ENCODE data around the gene ADAM19. TPM values are rescaled to one million over a fixed set of nuclear protein-coding genes. Genes with fewer than 3 reads are reported as not detected.

ADAM19 gene
- total and polyA plus RNA-seq, 9 donors, result 11.0 to 27.7 (median 20.3) TPM

DNA sequence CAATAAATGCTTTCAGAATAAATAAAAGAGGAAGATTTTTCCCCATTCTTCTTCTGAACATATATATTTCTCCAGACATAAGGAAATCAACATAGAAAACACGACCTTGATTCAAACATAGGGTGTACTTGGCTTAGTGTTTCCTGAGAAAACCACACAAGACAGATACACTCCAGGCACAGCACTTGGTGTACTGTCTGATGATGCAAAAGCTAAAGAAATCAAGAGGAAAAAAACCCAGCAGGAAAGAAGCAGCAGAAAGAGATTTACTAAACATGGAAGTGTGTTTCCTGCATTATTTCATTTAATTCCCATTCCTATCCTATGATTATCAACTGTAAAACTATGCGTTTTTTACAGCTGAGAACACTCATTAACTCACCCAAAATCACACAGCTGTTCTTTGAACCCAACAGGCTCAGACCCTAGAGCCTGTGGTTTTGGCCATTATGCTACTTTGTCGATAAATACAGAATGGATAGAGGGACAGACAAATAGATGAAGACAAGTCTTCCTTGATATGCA, 69.4 kb downstream of the ADAM19 start:
- Histone ChIP-seq H3K27ac (ENCODE audit: low read length) (peak overlapping the region; percentile 10), H3K4me3 (ENCODE audit: low read length) (no peak overlapping the region), H3K9me3 (replicated peaks; ENCODE audit: control insufficient read depth, low read depth, low read length) (no peaks in the 10 kb centered on the region), H3K27me3 (ENCODE audit: control insufficient read depth, insufficient read depth, low read length) (no peaks in the 10 kb centered on the region), H3K36me3 (ENCODE audit: control insufficient read depth, insufficient read depth, low read length) (peaks cover 21% of the 10 kb centered on the region), H3K4me1 (ENCODE audit: control insufficient read depth, insufficient read depth, low read length) (peaks cover 16% of the 10 kb centered on the region)
- 29% methylated on average over 1 of the region's 3 CpGs for WGBS (ENCODE audit: insufficient coverage)
- no peak for DNase-seq

DNA sequence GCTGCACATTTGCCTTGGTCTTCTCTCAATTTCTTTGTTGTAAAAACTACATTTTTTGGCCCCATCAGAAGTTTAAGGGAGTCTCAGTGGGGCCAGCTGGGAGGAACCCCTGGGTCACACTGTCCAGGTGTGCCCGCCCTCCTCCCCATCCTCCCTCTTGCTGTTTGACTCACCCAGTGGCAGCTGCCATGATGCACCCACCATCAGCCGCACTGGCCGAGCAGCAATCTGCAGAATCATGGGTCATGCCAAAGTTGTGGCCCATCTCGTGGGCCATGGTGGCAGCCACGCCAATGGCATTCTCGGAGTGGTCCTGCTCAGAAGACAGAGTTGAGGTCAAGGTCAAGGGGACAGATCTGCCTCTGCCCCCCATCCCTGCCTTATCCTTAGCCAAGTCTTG, 70.1 kb downstream of the ADAM19 start:
- H3K4me3 ChIP-seq (ENCODE audit: low read length), result no peak overlapping the region
- no peak for DNase-seq
- WGBS (ENCODE audit: insufficient coverage), result 92% methylated on average over 6 of the region's 6 CpGs
- H3K9me3 ChIP-seq (replicated peaks; ENCODE audit: control insufficient read depth, low read depth, low read length), result no peaks in the 10 kb centered on the region
- H3K4me1 ChIP-seq (ENCODE audit: control insufficient read depth, insufficient read depth, low read length), result peaks cover 16% of the 10 kb centered on the region
- no peaks in the 10 kb centered on the region for H3K27me3 ChIP-seq (ENCODE audit: control insufficient read depth, insufficient read depth, low read length)
- H3K36me3 ChIP-seq (ENCODE audit: control insufficient read depth, insufficient read depth, low read length), result peaks cover 28% of the 10 kb centered on the region
- no peak overlapping the region for H3K27ac ChIP-seq (ENCODE audit: low read length)

DNA sequence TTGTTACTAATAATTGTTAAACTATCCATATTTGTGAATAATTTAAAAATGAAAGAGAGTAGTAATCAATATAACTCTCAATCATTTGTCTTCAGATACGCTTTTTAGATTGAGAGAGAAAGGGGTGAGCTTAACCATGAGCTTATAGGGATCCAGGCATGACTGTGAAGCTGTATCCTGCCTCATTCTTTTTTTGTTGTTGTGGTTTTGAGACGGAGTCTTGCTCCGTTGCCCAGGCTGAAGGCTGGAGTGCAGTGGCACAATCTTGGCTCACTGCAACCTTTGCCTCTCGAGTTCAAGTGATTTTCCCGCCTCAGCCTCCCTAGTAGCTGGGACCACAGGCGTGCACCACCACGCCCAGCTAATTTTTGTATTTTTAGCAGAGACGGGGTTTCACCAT, 71.5 kb downstream of the ADAM19 start:
- no peak for DNase-seq
- Histone ChIP-seq H3K9me3 (replicated peaks; ENCODE audit: control insufficient read depth, low read depth, low read length) (no peaks in the 10 kb centered on the region), H3K27ac (ENCODE audit: low read length) (no peak overlapping the region), H3K36me3 (ENCODE audit: control insufficient read depth, insufficient read depth, low read length) (peaks cover 33% of the 10 kb centered on the region), H3K4me1 (ENCODE audit: control insufficient read depth, insufficient read depth, low read length) (peaks cover 16% of the 10 kb centered on the region), H3K27me3 (ENCODE audit: control insufficient read depth, insufficient read depth, low read length) (no peaks in the 10 kb centered on the region), H3K4me3 (ENCODE audit: low read length) (no peak overlapping the region)
- 84% methylated on average over 7 of the region's 8 CpGs for WGBS (ENCODE audit: insufficient coverage)

DNA sequence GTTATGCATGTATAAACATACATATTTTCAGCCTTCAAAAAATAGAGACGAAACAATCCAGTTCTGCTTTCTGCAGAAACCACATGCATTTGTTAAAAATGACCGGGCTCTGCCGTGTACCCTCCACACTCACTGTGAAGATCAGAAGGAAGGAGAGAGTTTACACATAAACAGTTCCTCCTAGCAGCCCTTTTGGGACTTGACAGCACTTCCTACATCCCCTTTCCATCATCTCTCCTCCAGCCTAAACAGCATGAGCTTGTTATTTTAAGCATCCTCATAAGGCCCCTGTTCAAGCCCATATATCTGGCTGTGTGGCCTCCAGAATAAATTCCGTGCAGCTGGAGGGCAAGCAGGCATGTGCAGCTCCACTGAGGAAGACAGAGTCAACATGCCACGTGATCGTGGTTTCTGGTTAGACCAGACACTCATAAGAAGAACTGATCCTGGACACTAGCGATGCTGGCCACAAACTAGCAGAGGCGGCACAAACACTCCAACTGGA, 73.4 kb downstream of the ADAM19 start:
- no peak overlapping the region for H3K27ac ChIP-seq (ENCODE audit: low read length)
- H3K36me3 ChIP-seq (ENCODE audit: control insufficient read depth, insufficient read depth, low read length), result peaks cover 42% of the 10 kb centered on the region
- H3K27me3 ChIP-seq (ENCODE audit: control insufficient read depth, insufficient read depth, low read length), result no peaks in the 10 kb centered on the region
- DNase-seq, result peak; percentile 68
- peaks cover 23% of the 10 kb centered on the region for H3K4me1 ChIP-seq (ENCODE audit: control insufficient read depth, insufficient read depth, low read length)
- no peak overlapping the region for H3K4me3 ChIP-seq (ENCODE audit: low read length)
- 75% methylated on average over 3 of the region's 8 CpGs for WGBS (ENCODE audit: insufficient coverage)
- H3K9me3 ChIP-seq (replicated peaks; ENCODE audit: control insufficient read depth, low read depth, low read length), result no peaks in the 10 kb centered on the region

DNA sequence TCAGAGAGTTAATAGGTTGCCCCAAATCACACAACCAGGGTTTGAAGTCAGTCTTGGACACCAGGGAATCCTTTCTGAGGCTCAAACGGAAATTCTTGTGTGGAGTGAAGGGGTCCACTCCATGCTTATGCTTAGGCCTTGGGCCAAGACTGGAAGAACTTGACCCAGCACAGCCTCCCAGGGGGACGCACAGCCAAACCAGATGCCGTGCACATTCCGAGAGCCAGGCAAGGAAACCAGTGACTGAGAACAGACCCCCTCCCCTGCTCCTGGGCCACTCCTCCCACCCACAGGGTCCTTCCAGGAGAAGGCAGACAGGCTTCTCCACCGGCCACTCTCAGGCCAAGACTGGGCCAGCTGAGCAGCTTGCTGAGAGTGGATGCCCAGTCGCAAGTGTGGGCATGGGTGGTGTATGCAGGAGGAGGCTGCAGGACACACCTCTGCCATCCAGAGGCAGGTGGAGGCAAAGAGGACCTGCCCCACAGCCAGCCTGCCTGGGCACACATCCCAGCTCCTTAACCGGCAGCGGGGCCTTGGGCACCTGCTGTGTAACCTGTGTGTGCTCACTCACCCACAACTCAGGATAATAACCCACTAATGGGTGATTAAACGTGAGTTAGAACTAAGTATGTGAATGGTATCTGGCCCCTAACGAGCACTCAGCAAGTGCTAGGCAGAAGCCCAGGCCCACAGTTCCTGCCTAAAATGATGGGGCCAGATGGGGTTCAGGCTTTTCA, 77.5 kb downstream of the ADAM19 start:
- 0% methylated on average over 1 of the region's 10 CpGs for WGBS (ENCODE audit: insufficient coverage)
- H3K9me3 ChIP-seq (replicated peaks; ENCODE audit: control insufficient read depth, low read depth, low read length), result no peaks in the 10 kb centered on the region
- H3K4me1 ChIP-seq (ENCODE audit: control insufficient read depth, insufficient read depth, low read length), result peaks cover 13% of the 10 kb centered on the region
- no peaks in the 10 kb centered on the region for H3K27me3 ChIP-seq (ENCODE audit: control insufficient read depth, insufficient read depth, low read length)
- peak; percentile 29 for DNase-seq
- peaks cover 57% of the 10 kb centered on the region for H3K36me3 ChIP-seq (ENCODE audit: control insufficient read depth, insufficient read depth, low read length)
- H3K27ac ChIP-seq (ENCODE audit: low read length), result no peak overlapping the region
- H3K4me3 ChIP-seq (ENCODE audit: low read length), result no peak overlapping the region

GRCh38 chr5:157496864-157497263, 78.7 kb downstream of the ADAM19 start:
- peaks cover 10% of the 10 kb centered on the region for H3K4me1 ChIP-seq (ENCODE audit: control insufficient read depth, insufficient read depth, low read length)
- H3K4me3 ChIP-seq (ENCODE audit: low read length), result no peak overlapping the region
- 81% methylated on average over 5 of the region's 8 CpGs for WGBS (ENCODE audit: insufficient coverage)
- DNase-seq, result no peak
- H3K27me3 ChIP-seq (ENCODE audit: control insufficient read depth, insufficient read depth, low read length), result no peaks in the 10 kb centered on the region
- no peaks in the 10 kb centered on the region for H3K9me3 ChIP-seq (replicated peaks; ENCODE audit: control insufficient read depth, low read depth, low read length)
- no peak overlapping the region for H3K27ac ChIP-seq (ENCODE audit: low read length)
- peaks cover 60% of the 10 kb centered on the region for H3K36me3 ChIP-seq (ENCODE audit: control insufficient read depth, insufficient read depth, low read length)

- peaks cover 54% of the 10 kb centered on the region for H3K36me3 ChIP-seq (ENCODE audit: control insufficient read depth, insufficient read depth, low read length)
- no peak overlapping the region for H3K4me3 ChIP-seq (ENCODE audit: low read length)
- DNase-seq, result peak; percentile 29
- H3K27ac ChIP-seq (ENCODE audit: low read length), result no peak overlapping the region
- H3K4me1 ChIP-seq (ENCODE audit: control insufficient read depth, insufficient read depth, low read length), result peaks cover 10% of the 10 kb centered on the region
- 100% methylated on average over 3 of the region's 5 CpGs for WGBS (ENCODE audit: insufficient coverage)
- H3K27me3 ChIP-seq (ENCODE audit: control insufficient read depth, insufficient read depth, low read length), result no peaks in the 10 kb centered on the region
- no peaks in the 10 kb centered on the region for H3K9me3 ChIP-seq (replicated peaks; ENCODE audit: control insufficient read depth, low read depth, low read length)
Observed at GRCh38 chr5:157494178-157494832, 81.3 kb downstream of the ADAM19 start.

DNA sequence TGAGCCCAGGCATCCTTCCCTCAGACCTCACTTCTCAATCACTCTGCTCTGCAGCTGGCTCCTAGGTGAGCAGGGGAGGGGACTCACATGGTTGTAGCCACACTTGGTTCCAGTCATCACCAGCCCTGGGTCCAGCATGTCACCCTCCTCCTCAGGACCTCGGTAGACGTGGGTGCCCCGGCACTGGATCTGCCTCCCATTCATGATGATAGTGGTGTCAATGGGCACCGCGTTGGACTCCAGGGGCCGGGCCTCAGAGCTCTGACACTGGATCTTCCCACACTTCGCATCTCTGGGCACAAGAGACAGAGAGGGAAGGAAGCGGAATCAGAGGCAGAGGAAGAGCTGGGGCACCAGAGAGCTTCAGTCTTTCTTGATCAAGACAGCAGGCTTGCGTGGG, 82.7 kb downstream of the ADAM19 start:
- DNase-seq, result no peak
- 96% methylated on average over 9 of the region's 9 CpGs for WGBS (ENCODE audit: insufficient coverage)
- Histone ChIP-seq H3K9me3 (replicated peaks; ENCODE audit: control insufficient read depth, low read depth, low read length) (no peaks in the 10 kb centered on the region), H3K36me3 (ENCODE audit: control insufficient read depth, insufficient read depth, low read length) (peaks cover 58% of the 10 kb centered on the region), H3K4me3 (ENCODE audit: low read length) (no peak overlapping the region), H3K27ac (ENCODE audit: low read length) (no peak overlapping the region), H3K4me1 (ENCODE audit: control insufficient read depth, insufficient read depth, low read length) (peaks cover 5% of the 10 kb centered on the region), H3K27me3 (ENCODE audit: control insufficient read depth, insufficient read depth, low read length) (no peaks in the 10 kb centered on the region)

DNA sequence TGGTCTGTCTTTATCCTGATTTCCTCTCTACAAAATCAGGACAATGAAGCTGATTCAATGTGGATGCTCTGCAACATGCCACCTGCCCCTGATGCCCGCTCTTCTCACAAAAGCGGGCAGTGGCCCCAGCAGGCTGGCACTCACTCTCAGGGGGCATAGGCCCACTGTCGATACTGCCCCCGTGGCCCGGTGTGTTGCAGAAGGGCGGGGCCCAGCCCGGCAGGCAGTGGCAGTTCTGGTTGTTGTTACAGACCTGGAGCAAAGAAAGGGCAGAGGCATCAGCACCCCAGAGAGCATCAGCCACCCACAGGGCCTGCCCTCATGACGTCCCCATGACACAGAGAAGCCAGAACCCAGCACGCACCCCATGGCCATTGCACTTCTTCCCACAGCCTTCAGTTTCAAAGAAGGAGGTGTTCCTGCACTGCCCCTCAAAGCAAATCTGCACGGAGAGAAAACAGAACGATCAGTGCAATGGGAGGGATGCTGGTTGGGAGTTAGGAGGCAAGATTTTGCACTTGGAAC, 84.0 kb downstream of the ADAM19 start:
- WGBS (ENCODE audit: insufficient coverage), result 88% methylated on average over 5 of the region's 11 CpGs
- Histone ChIP-seq H3K36me3 (ENCODE audit: control insufficient read depth, insufficient read depth, low read length) (peaks cover 60% of the 10 kb centered on the region), H3K27me3 (ENCODE audit: control insufficient read depth, insufficient read depth, low read length) (no peaks in the 10 kb centered on the region), H3K4me1 (ENCODE audit: control insufficient read depth, insufficient read depth, low read length) (no peaks in the 10 kb centered on the region), H3K9me3 (replicated peaks; ENCODE audit: control insufficient read depth, low read depth, low read length) (no peaks in the 10 kb centered on the region), H3K4me3 (ENCODE audit: low read length) (no peak overlapping the region), H3K27ac (ENCODE audit: low read length) (no peak overlapping the region)
- no peak for DNase-seq

DNA sequence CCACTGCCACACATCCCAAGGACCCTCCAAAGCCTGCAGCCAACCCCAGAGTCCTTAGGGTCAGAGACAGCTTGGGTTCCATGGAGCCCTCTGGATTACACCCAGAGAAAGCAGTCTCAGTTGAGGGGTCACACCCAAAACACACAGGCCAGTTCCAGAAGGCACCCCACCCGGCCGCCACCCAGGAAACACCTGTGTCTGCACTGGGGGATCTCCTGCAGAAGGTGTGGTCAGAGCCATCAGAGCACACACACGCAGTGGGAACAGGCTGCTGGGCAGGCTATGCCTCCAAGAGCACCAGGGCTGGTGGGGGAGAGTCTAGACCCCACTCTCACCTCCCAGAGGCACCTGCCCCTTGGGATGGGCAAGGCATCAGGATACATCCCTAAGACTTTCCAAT, 88.2 kb downstream of the ADAM19 start:
- peaks cover 6% of the 10 kb centered on the region for H3K4me1 ChIP-seq (ENCODE audit: control insufficient read depth, insufficient read depth, low read length)
- no peaks in the 10 kb centered on the region for H3K27me3 ChIP-seq (ENCODE audit: control insufficient read depth, insufficient read depth, low read length)
- H3K36me3 ChIP-seq (ENCODE audit: control insufficient read depth, insufficient read depth, low read length), result peaks cover 62% of the 10 kb centered on the region
- no peaks in the 10 kb centered on the region for H3K9me3 ChIP-seq (replicated peaks; ENCODE audit: control insufficient read depth, low read depth, low read length)
- no peak overlapping the region for H3K27ac ChIP-seq (ENCODE audit: low read length)
- no peak for DNase-seq
- no peak overlapping the region for H3K4me3 ChIP-seq (ENCODE audit: low read length)
- WGBS (ENCODE audit: insufficient coverage), result 89% methylated on average over 3 of the region's 3 CpGs
